HepG2 (cell line): Measurements from ENCODE around the gene MAPK13. TPM values are rescaled to one million over a fixed set of nuclear protein-coding genes. Genes with fewer than 3 reads are reported as not detected.

Experiments
- CCAR2 ChIP-seq: fragments of 200-400 bp; formaldehyde crosslinking; optimal IDR thresholded peaks from 2 replicates; pipeline ENCODE3; 2018; ENCODE audit warnings: low read depth, mild to moderate bottlenecking, low read length, moderate library complexity
- HHEX ChIP-seq: IDR thresholded peaks from 2 replicates; pipeline ENCODE4 v1.6.1; 2016; ENCODE audit warnings: control low read depth
- KDM1A ChIP-seq: IDR thresholded peaks from 2 replicates; pipeline ENCODE4 v1.6.1; 2016; ENCODE audit warnings: missing compliant biosample characterization
- SATB2 ChIP-seq: sonication (generic); formaldehyde crosslinking; IDR thresholded peaks from 2 replicates; pipeline ENCODE4 v1.5.0; 2020; ENCODE audit warnings: missing genetic modification reagents
- ZMAT3 ChIP-seq: sonication (generic); formaldehyde crosslinking; conservative IDR thresholded peaks from 2 replicates; pipeline ENCODE4 v1.7.0; 2021; ENCODE audit warnings: missing genetic modification reagents
- ZNF782 ChIP-seq: sonication (generic); formaldehyde crosslinking; IDR thresholded peaks from 2 replicates; pipeline ENCODE4 v1.4.0; 2020; ENCODE audit warnings: missing genetic modification reagents, mild to moderate bottlenecking, borderline replicate concordance
- polyA plus RNA-seq, 8 experiments: library from polyadenylated mRNA; depleted of rRNA in 3 of 8; stranded (reverse) in 7 of 8; unstranded in 1 of 8; fragments of >200 nt; fragmentation: Illumina TruSeq in 4 of 8; extraction: Trizol in 4 of 8; gene quantifications; 2 replicates each; pipeline versions ENCODE4 v1.2.1 to v1.2.3, GENCODE V29; 2011 to 2016; ENCODE audit warnings: low read depth in 4 of 8, missing spikeins in 1 of 8, mixed read lengths in 1 of 8; ENCODE audit not compliant: insufficient read depth in 1 of 8
- total RNA-seq, 5 experiments: library from RNA; depleted of rRNA; stranded (reverse); fragments of >200 nt; fragmentation: Illumina TruSeq; extraction: Trizol; gene quantifications; 2 replicates each; pipeline ENCODE4 v1.2.3, GENCODE V29; 2016; ENCODE audit warnings: low read depth in 1 of 5
- TF ChIP-seq, protein P1 (sequence below): sonication (generic); formaldehyde crosslinking; IDR thresholded peaks from 2 replicates; pipeline ENCODE4 v1.5.1; 2020; ENCODE audit warnings: mild to moderate bottlenecking, missing genetic modification reagents, moderate library complexity
- TF ChIP-seq, protein P2 (sequence below): sonication (generic); formaldehyde crosslinking; IDR thresholded peaks from 2 replicates; pipeline ENCODE4 v1.4.0; 2020; ENCODE audit warnings: missing genetic modification reagents, borderline replicate concordance
- TF ChIP-seq, protein P3 (sequence below): sonication (generic); formaldehyde crosslinking; IDR thresholded peaks from 2 replicates; pipeline ENCODE4 v1.4.0; 2020; ENCODE audit warnings: mild to moderate bottlenecking, low read depth, missing genetic modification reagents
- TF ChIP-seq, protein P4 (sequence below): sonication (generic); formaldehyde crosslinking; IDR thresholded peaks from 2 replicates; pipeline ENCODE4 v1.5.0; 2020; ENCODE audit warnings: mild to moderate bottlenecking, missing genetic modification reagents, moderate library complexity
- TF ChIP-seq, protein P5 (sequence below): sonication (generic); formaldehyde crosslinking; IDR thresholded peaks from one replicate; pipeline ENCODE4 v1.5.1; 2020; ENCODE audit warnings: mild to moderate bottlenecking, missing genetic modification reagents; ENCODE audit errors: not compliant biosample characterization

MAPK13 gene
- total and polyA plus RNA-seq, 2 of the 13 experiments (the other 11 are each of a cell fraction or from before 2014, with no cell fraction given): 12.7 to 43.4 TPM

DNA sequence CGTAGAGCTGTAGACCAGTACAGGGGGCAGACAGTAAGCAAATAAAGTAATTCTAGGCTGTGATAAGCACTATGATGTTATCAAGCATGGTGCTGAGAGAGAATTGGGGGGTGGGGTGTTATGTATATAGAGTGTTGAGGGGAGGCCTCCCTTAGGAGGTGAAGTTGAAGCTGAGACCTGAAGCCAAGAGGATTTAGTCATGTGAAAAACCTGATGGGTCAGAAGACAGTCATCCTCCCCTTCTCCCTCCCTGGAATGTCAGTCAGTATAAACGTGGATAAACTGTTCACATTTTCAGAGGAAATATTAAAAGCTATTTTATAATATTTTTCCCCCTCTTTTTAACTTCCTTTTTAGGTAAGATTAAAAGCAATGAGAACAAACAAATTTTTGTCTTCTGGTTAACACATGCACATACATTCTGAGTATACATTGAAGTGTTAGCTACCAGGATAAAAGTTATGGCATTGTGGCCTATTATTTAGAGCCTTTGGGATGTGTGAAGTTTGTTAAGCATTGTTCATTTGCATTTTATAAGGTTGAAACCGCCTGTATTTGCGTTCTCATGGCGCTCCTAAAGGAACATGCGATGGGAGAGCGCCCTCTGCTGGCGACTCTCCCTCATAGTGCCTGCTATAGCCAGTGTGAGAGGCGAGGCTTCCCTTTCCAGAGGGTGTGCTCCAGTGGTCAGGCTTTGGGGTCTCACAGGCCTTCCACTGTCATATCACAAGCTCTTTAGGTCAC is 35.4 kb upstream of the MAPK13 start (continued):
- no peak for TF ChIP-seq ZMAT3 (CRISPR knock-in tag)
- no peak for TF ChIP-seq ZNF782
- no peak for TF ChIP-seq KDM1A (CRISPR knock-in tag)
- no peak for TF ChIP-seq SATB2
- TF ChIP-seq, protein P1, sequence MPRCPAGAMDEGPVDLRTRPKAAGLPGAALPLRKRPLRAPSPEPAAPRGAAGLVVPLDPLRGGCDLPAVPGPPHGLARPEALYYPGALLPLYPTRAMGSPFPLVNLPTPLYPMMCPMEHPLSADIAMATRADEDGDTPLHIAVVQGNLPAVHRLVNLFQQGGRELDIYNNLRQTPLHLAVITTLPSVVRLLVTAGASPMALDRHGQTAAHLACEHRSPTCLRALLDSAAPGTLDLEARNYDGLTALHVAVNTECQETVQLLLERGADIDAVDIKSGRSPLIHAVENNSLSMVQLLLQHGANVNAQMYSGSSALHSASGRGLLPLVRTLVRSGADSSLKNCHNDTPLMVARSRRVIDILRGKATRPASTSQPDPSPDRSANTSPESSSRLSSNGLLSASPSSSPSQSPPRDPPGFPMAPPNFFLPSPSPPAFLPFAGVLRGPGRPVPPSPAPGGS (CRISPR knock-in tag): no peak
- TF ChIP-seq, protein P2, sequence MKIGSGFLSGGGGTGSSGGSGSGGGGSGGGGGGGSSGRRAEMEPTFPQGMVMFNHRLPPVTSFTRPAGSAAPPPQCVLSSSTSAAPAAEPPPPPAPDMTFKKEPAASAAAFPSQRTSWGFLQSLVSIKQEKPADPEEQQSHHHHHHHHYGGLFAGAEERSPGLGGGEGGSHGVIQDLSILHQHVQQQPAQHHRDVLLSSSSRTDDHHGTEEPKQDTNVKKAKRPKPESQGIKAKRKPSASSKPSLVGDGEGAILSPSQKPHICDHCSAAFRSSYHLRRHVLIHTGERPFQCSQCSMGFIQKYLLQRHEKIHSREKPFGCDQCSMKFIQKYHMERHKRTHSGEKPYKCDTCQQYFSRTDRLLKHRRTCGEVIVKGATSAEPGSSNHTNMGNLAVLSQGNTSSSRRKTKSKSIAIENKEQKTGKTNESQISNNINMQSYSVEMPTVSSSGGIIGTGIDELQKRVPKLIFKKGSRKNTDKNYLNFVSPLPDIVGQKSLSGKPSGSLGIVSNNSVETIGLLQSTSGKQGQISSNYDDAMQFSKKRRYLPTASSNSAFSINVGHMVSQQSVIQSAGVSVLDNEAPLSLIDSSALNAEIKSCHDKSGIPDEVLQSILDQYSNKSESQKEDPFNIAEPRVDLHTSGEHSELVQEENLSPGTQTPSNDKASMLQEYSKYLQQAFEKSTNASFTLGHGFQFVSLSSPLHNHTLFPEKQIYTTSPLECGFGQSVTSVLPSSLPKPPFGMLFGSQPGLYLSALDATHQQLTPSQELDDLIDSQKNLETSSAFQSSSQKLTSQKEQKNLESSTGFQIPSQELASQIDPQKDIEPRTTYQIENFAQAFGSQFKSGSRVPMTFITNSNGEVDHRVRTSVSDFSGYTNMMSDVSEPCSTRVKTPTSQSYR: 0 out of 2 replicates have a peak, but pooled peaks have one; percentile 23
- TF ChIP-seq, protein P3, sequence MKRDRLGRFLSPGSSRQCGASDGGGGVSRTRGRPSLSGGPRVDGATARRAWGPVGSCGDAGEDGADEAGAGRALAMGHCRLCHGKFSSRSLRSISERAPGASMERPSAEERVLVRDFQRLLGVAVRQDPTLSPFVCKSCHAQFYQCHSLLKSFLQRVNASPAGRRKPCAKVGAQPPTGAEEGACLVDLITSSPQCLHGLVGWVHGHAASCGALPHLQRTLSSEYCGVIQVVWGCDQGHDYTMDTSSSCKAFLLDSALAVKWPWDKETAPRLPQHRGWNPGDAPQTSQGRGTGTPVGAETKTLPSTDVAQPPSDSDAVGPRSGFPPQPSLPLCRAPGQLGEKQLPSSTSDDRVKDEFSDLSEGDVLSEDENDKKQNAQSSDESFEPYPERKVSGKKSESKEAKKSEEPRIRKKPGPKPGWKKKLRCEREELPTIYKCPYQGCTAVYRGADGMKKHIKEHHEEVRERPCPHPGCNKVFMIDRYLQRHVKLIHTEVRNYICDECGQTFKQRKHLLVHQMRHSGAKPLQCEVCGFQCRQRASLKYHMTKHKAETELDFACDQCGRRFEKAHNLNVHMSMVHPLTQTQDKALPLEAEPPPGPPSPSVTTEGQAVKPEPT (CRISPR knock-in tag): no peak; the same call in 1 of the 2 replicates
- TF ChIP-seq, protein P4, sequence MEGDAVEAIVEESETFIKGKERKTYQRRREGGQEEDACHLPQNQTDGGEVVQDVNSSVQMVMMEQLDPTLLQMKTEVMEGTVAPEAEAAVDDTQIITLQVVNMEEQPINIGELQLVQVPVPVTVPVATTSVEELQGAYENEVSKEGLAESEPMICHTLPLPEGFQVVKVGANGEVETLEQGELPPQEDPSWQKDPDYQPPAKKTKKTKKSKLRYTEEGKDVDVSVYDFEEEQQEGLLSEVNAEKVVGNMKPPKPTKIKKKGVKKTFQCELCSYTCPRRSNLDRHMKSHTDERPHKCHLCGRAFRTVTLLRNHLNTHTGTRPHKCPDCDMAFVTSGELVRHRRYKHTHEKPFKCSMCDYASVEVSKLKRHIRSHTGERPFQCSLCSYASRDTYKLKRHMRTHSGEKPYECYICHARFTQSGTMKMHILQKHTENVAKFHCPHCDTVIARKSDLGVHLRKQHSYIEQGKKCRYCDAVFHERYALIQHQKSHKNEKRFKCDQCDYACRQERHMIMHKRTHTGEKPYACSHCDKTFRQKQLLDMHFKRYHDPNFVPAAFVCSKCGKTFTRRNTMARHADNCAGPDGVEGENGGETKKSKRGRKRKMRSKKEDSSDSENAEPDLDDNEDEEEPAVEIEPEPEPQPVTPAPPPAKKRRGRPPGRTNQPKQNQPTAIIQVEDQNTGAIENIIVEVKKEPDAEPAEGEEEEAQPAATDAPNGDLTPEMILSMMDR (CRISPR knock-in tag): peak; percentile 99
- no peak for TF ChIP-seq HHEX (CRISPR knock-in tag)
- TF ChIP-seq, protein P5, sequence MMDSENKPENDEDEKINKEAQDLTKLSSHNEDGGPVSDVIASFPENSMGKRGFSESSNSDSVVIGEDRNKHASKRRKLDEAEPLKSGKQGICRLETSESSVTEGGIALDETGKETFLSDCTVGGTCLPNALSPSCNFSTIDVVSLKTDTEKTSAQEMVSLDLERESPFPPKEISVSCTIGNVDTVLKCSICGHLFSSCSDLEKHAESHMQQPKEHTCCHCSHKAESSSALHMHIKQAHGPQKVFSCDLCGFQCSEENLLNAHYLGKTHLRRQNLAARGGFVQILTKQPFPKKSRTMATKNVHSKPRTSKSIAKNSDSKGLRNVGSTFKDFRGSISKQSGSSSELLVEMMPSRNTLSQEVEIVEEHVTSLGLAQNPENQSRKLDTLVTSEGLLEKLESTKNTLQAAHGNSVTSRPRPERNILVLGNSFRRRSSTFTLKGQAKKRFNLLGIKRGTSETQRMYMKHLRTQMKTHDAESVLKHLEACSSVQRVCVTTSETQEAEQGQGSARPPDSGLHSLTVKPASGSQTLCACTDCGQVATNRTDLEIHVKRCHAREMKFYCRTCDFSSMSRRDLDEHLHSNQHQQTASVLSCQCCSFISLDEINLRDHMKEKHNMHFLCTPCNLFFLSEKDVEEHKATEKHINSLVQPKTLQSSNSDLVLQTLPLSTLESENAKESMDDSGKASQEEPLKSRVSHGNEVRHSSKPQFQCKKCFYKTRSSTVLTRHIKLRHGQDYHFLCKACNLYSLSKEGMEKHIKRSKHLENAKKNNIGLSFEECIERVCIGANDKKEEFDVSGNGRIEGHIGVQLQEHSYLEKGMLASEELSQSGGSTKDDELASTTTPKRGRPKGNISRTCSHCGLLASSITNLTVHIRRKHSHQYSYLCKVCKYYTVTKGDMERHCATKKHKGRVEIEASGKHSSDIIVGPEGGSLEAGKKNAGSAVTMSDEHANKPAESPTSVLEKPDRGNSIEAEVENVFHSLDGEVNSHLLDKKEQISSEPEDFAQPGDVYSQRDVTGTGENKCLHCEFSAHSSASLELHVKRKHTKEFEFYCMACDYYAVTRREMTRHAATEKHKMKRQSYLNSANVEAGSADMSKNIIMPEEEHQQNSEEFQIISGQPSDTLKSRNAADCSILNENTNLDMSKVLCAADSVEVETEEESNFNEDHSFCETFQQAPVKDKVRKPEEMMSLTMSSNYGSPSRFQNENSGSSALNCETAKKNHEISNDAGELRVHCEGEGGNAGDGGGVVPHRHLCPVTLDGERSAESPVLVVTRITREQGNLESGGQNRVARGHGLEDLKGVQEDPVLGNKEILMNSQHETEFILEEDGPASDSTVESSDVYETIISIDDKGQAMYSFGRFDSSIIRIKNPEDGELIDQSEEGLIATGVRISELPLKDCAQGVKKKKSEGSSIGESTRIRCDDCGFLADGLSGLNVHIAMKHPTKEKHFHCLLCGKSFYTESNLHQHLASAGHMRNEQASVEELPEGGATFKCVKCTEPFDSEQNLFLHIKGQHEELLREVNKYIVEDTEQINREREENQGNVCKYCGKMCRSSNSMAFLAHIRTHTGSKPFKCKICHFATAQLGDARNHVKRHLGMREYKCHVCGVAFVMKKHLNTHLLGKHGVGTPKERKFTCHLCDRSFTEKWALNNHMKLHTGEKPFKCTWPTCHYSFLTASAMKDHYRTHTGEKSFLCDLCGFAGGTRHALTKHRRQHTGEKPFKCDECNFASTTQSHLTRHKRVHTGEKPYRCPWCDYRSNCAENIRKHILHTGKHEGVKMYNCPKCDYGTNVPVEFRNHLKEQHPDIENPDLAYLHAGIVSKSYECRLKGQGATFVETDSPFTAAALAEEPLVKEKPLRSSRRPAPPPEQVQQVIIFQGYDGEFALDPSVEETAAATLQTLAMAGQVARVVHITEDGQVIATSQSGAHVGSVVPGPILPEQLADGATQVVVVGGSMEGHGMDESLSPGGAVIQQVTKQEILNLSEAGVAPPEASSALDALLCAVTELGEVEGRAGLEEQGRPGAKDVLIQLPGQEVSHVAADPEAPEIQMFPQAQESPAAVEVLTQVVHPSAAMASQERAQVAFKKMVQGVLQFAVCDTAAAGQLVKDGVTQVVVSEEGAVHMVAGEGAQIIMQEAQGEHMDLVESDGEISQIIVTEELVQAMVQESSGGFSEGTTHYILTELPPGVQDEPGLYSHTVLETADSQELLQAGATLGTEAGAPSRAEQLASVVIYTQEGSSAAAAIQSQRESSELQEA (CRISPR knock-in tag): no peak
- TF ChIP-seq CCAR2: no peak
